Esophagus squamous epithelium (tissue), 4 donors: ENCODE measurements around the gene CALHM6.

Experiments used
- POLR2A ChIP-seq, 4 donors: fragments of 450-650 bp; IDR thresholded peaks; one replicate each; pipeline ENCODE4 v1.6.1; 2017; ENCODE audit warnings: antibody characterized with exemption in 4 of 4, mild to moderate bottlenecking in 4 of 4, moderate library complexity in 3 of 4
- TF ChIP-seq, protein P1 (sequence below), 6 experiments: fragments of 450-650 bp in 4 of 6; fragments of 200-600 bp in 2 of 6; sonication (generic) in 2 of 6; IDR thresholded peaks; one replicate each; pipeline ENCODE4 v1.5.1; 2016 to 2019; ENCODE audit warnings: antibody characterized with exemption in 6 of 6, mild to moderate bottlenecking in 4 of 6, moderate library complexity in 4 of 6

DNA sequence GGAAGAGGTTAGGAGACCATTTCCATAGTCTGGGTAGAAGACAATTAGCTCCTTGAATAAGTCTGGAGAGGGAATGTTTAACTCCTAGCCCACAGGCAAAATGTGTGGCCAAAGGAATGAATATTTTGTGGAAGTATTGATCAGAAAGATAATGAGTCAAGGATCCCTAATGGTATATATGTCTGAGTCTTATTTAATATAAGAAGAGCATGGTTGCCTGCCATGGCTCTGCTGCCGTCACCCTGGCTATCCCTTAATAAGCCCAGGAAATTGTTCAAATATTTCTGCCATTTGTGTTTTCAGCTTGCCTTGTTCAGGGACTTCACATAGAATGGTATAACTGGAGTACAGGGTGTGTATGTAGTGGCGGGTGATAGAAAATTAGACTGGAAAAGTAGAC, 18.1 kb upstream of the CALHM6 start:
- TF ChIP-seq, protein P1, sequence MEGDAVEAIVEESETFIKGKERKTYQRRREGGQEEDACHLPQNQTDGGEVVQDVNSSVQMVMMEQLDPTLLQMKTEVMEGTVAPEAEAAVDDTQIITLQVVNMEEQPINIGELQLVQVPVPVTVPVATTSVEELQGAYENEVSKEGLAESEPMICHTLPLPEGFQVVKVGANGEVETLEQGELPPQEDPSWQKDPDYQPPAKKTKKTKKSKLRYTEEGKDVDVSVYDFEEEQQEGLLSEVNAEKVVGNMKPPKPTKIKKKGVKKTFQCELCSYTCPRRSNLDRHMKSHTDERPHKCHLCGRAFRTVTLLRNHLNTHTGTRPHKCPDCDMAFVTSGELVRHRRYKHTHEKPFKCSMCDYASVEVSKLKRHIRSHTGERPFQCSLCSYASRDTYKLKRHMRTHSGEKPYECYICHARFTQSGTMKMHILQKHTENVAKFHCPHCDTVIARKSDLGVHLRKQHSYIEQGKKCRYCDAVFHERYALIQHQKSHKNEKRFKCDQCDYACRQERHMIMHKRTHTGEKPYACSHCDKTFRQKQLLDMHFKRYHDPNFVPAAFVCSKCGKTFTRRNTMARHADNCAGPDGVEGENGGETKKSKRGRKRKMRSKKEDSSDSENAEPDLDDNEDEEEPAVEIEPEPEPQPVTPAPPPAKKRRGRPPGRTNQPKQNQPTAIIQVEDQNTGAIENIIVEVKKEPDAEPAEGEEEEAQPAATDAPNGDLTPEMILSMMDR (IDR thresholded peaks at IDR 0.05) = no peak
- TF ChIP-seq POLR2A (IDR thresholded peaks at IDR 0.05) = no peak
